Testis (tissue), 3 donors: ENCODE results near the gene HYAL4. TPM values are rescaled to one million over a fixed set of nuclear protein-coding genes. Genes with fewer than 3 reads are reported as not detected.

ENCODE experiments used
- DNase-seq: peaks from one replicate; pipeline ENCODE4 v3.0.0-alpha.2; 2019
- H3K27ac ChIP-seq, 2 donors: fragments of 200-600 bp; sonication (generic); one replicate each; pipeline ENCODE4 v1.5.1; 2019
- H3K27me3 ChIP-seq: fragments of 200-600 bp; sonication (generic); one replicate; pipeline ENCODE4 v1.5.1; 2019
- H3K36me3 ChIP-seq: fragments of 200-600 bp; sonication (generic); one replicate; pipeline ENCODE4 v1.5.1; 2017; ENCODE audit warnings: low read depth; ENCODE audit errors: missing control alignments
- H3K4me1 ChIP-seq: fragments of 200-600 bp; sonication (generic); one replicate; pipeline ENCODE4 v1.5.1; 2019
- H3K4me3 ChIP-seq, 2 donors: fragments of 200-600 bp; sonication (generic); one replicate each; pipeline ENCODE4 v1.5.1; 2017 to 2019
- H3K9me3 ChIP-seq: fragments of 200-600 bp; sonication (generic); one replicate; pipeline ENCODE4 v1.5.1; 2017
- CTCF ChIP-seq, 3 experiments: fragments of 450-650 bp in 2 of 3; fragments of 200-600 bp in 1 of 3; sonication (generic) in 1 of 3; IDR thresholded peaks; one replicate each; pipeline ENCODE4 v1.5.1; 2016 to 2019; ENCODE audit warnings: antibody characterized with exemption in 3 of 3, mild to moderate bottlenecking in 2 of 3, moderate library complexity in 1 of 3
- POLR2A ChIP-seq: fragments of 450-650 bp; IDR thresholded peaks from one replicate; pipeline ENCODE4 v1.6.1; 2017; ENCODE audit warnings: antibody characterized with exemption, mild to moderate bottlenecking, moderate library complexity
- WGBS, 2 donors: methylation state at CpG; one replicate each; pipeline ENCODE4 v1.1.5; 2018; 5-methylcytosine and 5-hydroxymethylcytosine counted together
- intact Hi-C: fragments of 100-400 bp; cut with DNase I; formaldehyde crosslinking; loops from one replicate; pipeline ENCODE4 v1.15.1; 2023; ENCODE audit warnings: low total_unique reads
- polyA plus RNA-seq: library from polyadenylated mRNA; stranded (reverse); fragments of 350-450 nt; fragmentation: Illumina TruSeq; extraction: RNeasy Lipid Tissue Mini Kit (QIAGEN cat#74804); gene quantifications from one replicate; pipeline ENCODE4 v1.2.3, GENCODE V29; 2014; ENCODE audit warnings: low read depth, low replicate concordance; ENCODE audit not compliant: insufficient read depth
- total RNA-seq, 2 donors: library from RNA; depleted of rRNA; stranded (reverse); fragments of >200 nt; gene quantifications; one replicate each; pipeline ENCODE4 v1.2.3, GENCODE V29; 2016

HYAL4 gene
- total and polyA plus RNA-seq, 3 donors from 2014 or later, result 2.4 to 6.8 (median 3.6) TPM

- Histone ChIP-seq H3K4me1 (peaks cover 22% of the 10 kb centered on the region), H3K27me3 (no peaks in the 10 kb centered on the region), H3K36me3 (no peaks in the 10 kb centered on the region), H3K4me3 (no peak overlapping the region), H3K9me3 (no peaks in the 10 kb centered on the region), H3K27ac (peak overlapping the region in 1 of 2 donors; percentile 9)
- intact Hi-C loops, result no loop called here
- TF ChIP-seq POLR2A, result no peak
- TF ChIP-seq CTCF (IDR thresholded peaks at IDR 0.05), result no peak
- DNase-seq, result no peak
Observed at GRCh38 chr7:123860848-123861247, 15.9 kb downstream of the HYAL4 start.

DNA sequence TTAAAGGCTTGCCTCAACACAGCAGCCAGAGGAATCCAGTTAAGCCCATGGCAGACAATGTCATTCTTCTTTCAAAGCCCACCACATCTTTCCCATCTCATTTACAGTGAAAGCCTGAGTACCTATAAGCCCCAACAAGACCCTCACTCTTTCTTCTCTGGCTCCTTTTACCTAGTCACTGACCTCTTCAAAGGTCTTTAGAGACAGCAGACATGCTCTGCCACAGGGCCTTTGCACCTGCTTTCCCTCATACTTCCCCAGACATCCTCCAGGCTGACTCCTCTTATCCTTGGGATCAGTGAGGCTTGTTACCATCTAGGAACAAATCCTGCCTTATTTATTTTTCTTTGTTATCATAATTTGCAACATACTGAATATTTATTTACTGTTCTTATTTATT is 17.8 kb downstream of the HYAL4 start:
- intact Hi-C loops, result no loop called here
- DNase-seq, result no peak
- Histone ChIP-seq H3K27me3 (no peaks in the 10 kb centered on the region), H3K27ac (peak overlapping the region in 1 of 2 donors; percentile 23), H3K4me3 (no peak overlapping the region), H3K4me1 (peaks cover 22% of the 10 kb centered on the region), H3K9me3 (no peaks in the 10 kb centered on the region), H3K36me3 (no peaks in the 10 kb centered on the region)
- no peak for TF ChIP-seq POLR2A
- TF ChIP-seq CTCF (IDR thresholded peaks at IDR 0.05), result no peak

DNA sequence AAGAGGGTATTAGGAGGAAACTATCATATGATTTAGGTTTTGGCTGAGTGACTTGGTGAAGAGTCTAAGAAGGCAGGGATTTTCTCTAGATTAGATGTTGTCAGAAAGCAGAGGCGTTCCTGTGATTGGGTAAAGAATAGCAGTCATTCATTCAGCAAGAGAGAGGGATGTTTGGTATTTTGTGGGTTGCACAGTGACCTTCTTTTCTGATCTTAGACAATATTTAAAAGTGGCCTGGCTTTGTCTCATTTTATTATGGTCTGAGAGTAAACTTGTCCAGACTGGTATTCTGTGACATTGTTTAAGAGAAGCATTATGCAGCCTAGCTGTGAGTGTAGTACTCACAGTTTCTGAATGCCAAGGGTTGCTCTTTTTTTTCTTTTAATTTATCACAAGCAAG is 18.5 kb downstream of the HYAL4 start:
- no peaks in the 10 kb centered on the region for H3K36me3 ChIP-seq
- H3K4me3 ChIP-seq, result no peak overlapping the region
- H3K27me3 ChIP-seq, result no peaks in the 10 kb centered on the region
- peak overlapping the region; percentile 34 to 67 for H3K27ac ChIP-seq
- 73 to 83% methylated on average over 1 of the region's 1 CpG for WGBS, 2 donors
- DNase-seq, result no peak
- H3K9me3 ChIP-seq, result no peaks in the 10 kb centered on the region
- TF ChIP-seq CTCF (IDR thresholded peaks at IDR 0.05) (no peak), POLR2A (no peak)
- peaks cover 22% of the 10 kb centered on the region for H3K4me1 ChIP-seq
- intact Hi-C loops, result no loop called here

DNA sequence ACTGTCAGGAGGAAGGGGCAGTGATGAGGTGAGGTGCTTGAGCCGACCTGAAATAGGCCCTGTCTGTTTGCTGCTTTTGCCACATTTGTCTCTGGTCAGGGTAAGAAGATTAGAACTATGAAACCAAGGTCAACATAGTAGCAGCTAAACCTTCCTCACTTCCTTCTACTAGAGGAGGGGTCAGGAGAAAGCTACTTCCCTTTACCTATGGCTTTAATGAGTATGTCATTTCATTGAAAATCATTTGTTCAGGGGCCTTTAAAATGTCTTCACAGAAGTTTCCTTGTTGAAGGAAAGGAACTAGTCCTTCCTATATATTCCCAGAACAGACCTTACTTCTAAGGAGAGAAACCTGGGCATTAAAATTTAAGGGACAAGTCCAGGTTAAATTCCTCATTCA is 19.0 kb downstream of the HYAL4 start:
- WGBS, 2 donors, result 33 to 63% methylated on average over 1 of the region's 1 CpG
- Histone ChIP-seq H3K27me3 (no peaks in the 10 kb centered on the region), H3K4me1 (peaks cover 22% of the 10 kb centered on the region), H3K4me3 (no peak overlapping the region), H3K9me3 (no peaks in the 10 kb centered on the region), H3K36me3 (no peaks in the 10 kb centered on the region), H3K27ac (peak overlapping the region; percentile 34 to 67)
- intact Hi-C loops, result no loop called here
- no peak for DNase-seq
- no peak for TF ChIP-seq CTCF (IDR thresholded peaks at IDR 0.05)
- TF ChIP-seq POLR2A, result no peak

- Histone ChIP-seq H3K27ac (peak overlapping the region; percentile 34 to 67), H3K27me3 (no peaks in the 10 kb centered on the region), H3K4me3 (no peak overlapping the region), H3K4me1 (peaks cover 22% of the 10 kb centered on the region), H3K9me3 (no peaks in the 10 kb centered on the region), H3K36me3 (no peaks in the 10 kb centered on the region)
- TF ChIP-seq POLR2A, result no peak
- WGBS, 2 donors, result 62 to 79% methylated on average over 3 of the region's 3 CpGs
- intact Hi-C loops, result no loop called here
- DNase-seq, result no peak
Observed at GRCh38 chr7:123864436-123864835, 19.5 kb downstream of the HYAL4 start.
